Progenitor cell of endocrine pancreas (in vitro differentiated cells): ENCODE data around the gene OPHN1. TPM values are rescaled to one million over a fixed set of nuclear protein-coding genes. Genes with fewer than 3 reads are reported as not detected.

ENCODE experiments used
- DNase-seq: peaks from one replicate; pipeline ENCODE4 v3.0.0; 2021; ENCODE audit warnings: low spot score; ENCODE audit not compliant: unreplicated experiment
- H3K27ac Mint-ChIP-seq: 2 replicates; pipeline ENCODE4 v1.8.0; 2021; ENCODE audit warnings: mild to moderate bottlenecking, moderate library complexity, mixed read lengths
- H3K27me3 Mint-ChIP-seq: 2 replicates; pipeline ENCODE4 v1.8.0; 2021; ENCODE audit warnings: mixed read lengths
- H3K36me3 Mint-ChIP-seq: 2 replicates; pipeline ENCODE4 v1.8.0; 2022; ENCODE audit warnings: mixed read lengths; ENCODE audit not compliant: insufficient read depth
- H3K4me1 Mint-ChIP-seq: 2 replicates; pipeline ENCODE4 v1.8.0; 2021; ENCODE audit warnings: low read depth, mixed read lengths
- H3K4me3 Mint-ChIP-seq: 2 replicates; pipeline ENCODE4 v1.8.0; 2021; ENCODE audit warnings: low read depth, mild to moderate bottlenecking, moderate library complexity, mixed read lengths
- H3K9me3 Mint-ChIP-seq: 2 replicates; pipeline ENCODE4 v1.8.0; 2021; ENCODE audit warnings: low read depth, mixed read lengths
- total RNA-seq: library from RNA; stranded (reverse); gene quantifications from 2 replicates; pipeline ENCODE4 v1.2.1, GENCODE V29; 2021
- TF ChIP-seq, protein P1 (sequence below): fragments of 200-600 bp; sonication (generic); IDR thresholded peaks from one replicate; pipeline ENCODE4 v1.5.0; 2021; ENCODE audit warnings: antibody characterized with exemption, mild to moderate bottlenecking; ENCODE audit not compliant: unreplicated experiment

OPHN1 gene
- total RNA-seq, 1 donor from 2014 or later: 7.2 TPM

DNA sequence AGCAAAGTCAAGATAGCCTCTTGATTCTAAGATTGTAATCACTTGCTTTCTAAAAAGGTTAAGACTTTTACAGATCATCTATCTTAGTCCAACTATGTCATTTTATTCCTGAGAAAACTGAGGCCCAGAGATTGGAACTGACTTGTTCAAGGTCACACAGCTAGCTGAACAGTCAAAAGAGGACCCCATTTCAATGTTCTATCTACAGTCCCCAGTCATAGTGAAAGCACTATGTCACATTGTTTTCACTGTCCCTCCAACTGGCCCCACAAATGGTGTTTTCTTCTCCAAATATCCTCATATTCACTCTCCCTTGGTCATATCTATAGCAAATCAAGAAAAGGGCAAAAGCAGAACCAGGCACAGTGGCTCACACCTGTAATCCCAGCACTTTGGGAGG lies 145.2 kb downstream of the OPHN1 start:
- Mint-ChIP-seq H3K36me3 (peaks cover 1% of the 10 kb centered on the region), H3K9me3 (peaks cover 10% of the 10 kb centered on the region), H3K27me3 (no peaks in the 10 kb centered on the region), H3K27ac (no peak overlapping the region), H3K4me3 (no peak overlapping the region), H3K4me1 (no peaks in the 10 kb centered on the region)
- no peak for DNase-seq
- TF ChIP-seq, protein P1, sequence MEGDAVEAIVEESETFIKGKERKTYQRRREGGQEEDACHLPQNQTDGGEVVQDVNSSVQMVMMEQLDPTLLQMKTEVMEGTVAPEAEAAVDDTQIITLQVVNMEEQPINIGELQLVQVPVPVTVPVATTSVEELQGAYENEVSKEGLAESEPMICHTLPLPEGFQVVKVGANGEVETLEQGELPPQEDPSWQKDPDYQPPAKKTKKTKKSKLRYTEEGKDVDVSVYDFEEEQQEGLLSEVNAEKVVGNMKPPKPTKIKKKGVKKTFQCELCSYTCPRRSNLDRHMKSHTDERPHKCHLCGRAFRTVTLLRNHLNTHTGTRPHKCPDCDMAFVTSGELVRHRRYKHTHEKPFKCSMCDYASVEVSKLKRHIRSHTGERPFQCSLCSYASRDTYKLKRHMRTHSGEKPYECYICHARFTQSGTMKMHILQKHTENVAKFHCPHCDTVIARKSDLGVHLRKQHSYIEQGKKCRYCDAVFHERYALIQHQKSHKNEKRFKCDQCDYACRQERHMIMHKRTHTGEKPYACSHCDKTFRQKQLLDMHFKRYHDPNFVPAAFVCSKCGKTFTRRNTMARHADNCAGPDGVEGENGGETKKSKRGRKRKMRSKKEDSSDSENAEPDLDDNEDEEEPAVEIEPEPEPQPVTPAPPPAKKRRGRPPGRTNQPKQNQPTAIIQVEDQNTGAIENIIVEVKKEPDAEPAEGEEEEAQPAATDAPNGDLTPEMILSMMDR: no peak

DNA sequence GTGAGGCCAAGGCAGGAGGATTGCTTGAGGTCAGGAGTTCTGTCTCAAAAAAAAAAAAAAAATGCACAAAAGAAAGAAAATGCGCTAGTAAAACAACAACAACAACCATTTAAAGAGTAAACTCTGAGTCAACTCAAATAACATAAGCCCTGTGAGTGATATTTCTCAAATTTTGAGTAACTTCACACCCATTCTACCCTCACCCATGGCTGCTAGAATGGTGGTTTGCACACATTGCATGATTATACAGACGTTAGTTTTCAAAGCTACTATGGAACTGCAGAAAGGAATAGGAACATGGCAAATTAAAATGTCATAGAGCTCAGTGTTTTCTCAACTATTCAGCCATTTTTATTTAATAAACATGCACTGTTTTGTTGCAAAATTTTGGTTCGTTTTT lies 145.9 kb downstream of the OPHN1 start:
- TF ChIP-seq, protein P1: no peak
- Mint-ChIP-seq H3K36me3 (peaks cover 1% of the 10 kb centered on the region), H3K27me3 (no peaks in the 10 kb centered on the region), H3K9me3 (peaks cover 10% of the 10 kb centered on the region), H3K27ac (no peak overlapping the region), H3K4me1 (no peaks in the 10 kb centered on the region), H3K4me3 (no peak overlapping the region)
- DNase-seq: no peak

DNA sequence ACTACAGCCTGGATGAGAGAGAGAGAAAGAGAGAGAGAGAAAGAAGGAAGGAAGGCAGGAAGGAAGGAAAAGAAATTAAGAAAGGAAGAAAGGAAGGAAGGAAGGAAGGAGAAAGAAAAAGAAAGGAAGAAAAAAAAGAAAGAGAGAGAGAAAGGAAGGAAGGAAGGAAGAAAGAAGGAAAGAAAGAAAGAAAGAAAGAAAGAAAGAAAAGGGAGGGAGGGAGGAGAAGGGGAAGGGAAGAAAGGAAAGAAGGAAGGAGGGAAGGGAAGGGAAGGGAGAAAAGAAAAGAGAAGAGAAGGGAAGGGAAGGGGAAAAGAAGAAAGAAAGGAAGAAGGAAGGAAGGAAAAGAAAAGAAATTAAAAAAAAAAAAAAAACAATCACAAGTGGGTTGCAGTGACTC lies 146.3 kb downstream of the OPHN1 start:
- DNase-seq: no peak
- Mint-ChIP-seq H3K27me3 (no peaks in the 10 kb centered on the region), H3K27ac (peak overlapping the region; percentile 76), H3K4me1 (no peaks in the 10 kb centered on the region), H3K36me3 (peaks cover 1% of the 10 kb centered on the region), H3K4me3 (no peak overlapping the region), H3K9me3 (peaks cover 10% of the 10 kb centered on the region)
- TF ChIP-seq, protein P1: no peak

DNA sequence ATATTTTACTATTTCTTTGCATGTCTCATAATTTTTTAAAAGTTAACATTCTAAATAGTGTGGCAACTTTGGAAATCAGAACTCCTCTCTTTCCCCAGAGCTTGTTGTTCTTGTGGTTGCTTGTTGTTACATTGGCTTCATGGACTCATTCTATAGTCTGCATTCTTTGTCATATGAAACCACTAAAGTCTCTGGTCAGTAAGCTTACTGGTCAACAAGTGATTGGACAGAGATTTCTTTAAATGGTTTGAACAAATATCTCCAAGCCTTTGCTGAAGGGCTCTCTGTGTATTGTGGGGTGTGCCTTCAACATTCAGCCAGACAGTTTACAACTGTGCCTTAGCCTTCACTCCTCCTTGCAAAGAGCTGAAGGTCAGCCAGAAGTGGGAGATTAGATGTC lies 147.2 kb downstream of the OPHN1 start:
- Mint-ChIP-seq H3K27ac (no peak overlapping the region), H3K4me3 (no peak overlapping the region), H3K4me1 (no peaks in the 10 kb centered on the region), H3K27me3 (no peaks in the 10 kb centered on the region), H3K36me3 (peaks cover 1% of the 10 kb centered on the region), H3K9me3 (peaks cover 6% of the 10 kb centered on the region)
- TF ChIP-seq, protein P1: no peak
- DNase-seq: no peak

DNA sequence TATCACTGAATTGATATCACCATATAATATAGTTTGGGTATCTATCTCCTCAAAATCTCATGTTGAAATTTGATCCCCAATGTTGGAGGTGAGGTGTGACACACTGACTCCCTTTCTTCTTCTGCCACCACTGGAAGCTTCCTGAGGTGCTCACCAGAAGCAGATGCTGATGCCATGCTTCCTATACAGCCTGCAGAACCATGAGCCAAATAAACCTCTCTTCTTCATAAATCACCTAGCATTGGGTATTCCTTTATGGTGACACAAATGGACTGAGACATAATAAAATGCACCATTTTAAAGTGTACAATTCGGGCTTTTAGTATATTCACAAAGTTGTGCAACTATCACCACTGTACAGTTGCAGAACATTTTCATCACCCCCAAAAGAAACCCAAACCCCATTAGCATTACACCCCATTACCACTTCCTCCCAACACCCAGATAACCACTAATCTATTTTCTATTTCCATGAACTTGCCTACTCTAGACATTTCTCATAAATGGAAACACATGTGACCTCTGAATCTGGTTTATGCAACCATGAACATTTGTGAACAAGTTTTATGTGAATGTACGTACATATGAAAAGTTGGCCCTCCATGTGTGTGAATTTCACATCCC lies 148.9 kb downstream of the OPHN1 start:
- Mint-ChIP-seq H3K27ac (no peak overlapping the region), H3K4me1 (no peaks in the 10 kb centered on the region), H3K36me3 (peaks cover 1% of the 10 kb centered on the region), H3K27me3 (no peaks in the 10 kb centered on the region), H3K4me3 (no peak overlapping the region), H3K9me3 (peaks cover 10% of the 10 kb centered on the region)
- no peak for DNase-seq
- TF ChIP-seq, protein P1: no peak
